Bladder microvascular endothelial cell (primary cell): Measurements from ENCODE around the gene STUB1. TPM values are rescaled to one million over a fixed set of nuclear protein-coding genes. Genes with fewer than 3 reads are reported as not detected.

Experiments
- total RNA-seq: library from RNA; depleted of rRNA; stranded (reverse); fragments of >200 nt; gene quantifications from 2 replicates; pipeline ENCODE4 v1.2.3, GENCODE V29; 2014

The STUB1 gene
- total RNA-seq, result 111 TPM in 2 replicates

DNA sequence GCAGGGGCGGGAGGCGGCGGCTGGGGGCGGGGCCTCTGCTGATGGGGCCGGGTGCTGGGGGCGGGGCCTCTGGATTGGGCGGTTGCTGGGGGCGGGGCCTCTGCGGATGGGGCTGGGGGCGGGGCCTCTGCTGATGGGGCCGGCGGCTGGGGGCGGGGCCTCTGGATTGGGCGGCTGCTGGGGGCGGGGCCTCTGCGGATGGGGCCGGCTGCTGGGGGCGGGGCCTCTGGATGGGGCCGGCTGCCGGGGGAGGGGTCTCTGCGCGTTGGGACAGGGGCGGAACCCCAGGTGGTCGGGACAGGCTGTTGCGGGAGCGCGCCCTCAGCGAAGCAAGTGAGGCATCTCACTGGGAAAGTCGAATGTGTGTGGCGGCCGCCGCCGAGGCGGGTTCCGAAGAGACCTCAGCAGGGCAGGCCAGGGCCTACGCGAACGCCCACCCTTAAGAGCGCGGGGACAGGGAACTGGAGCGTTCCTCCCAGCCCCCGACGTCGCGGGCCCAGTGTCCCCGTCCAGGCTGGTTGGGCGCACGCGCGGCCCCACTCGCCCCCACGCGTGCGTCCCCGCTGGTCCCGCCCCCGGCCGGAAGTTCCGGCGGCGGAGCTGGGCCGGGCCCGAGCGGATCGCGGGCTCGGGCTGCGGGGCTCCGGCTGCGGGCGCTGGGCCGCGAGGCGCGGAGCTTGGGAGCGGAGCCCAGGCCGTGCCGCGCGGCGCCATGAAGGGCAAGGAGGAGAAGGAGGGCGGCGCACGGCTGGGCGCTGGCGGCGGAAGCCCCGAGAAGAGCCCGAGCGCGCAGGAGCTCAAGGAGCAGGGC, at the start of gene STUB1:
STUB1 (plus strand) TSS at position 597 of the 811 bp plus-strand sequence; CDS start at position 713, 116 bp downstream.

DNA sequence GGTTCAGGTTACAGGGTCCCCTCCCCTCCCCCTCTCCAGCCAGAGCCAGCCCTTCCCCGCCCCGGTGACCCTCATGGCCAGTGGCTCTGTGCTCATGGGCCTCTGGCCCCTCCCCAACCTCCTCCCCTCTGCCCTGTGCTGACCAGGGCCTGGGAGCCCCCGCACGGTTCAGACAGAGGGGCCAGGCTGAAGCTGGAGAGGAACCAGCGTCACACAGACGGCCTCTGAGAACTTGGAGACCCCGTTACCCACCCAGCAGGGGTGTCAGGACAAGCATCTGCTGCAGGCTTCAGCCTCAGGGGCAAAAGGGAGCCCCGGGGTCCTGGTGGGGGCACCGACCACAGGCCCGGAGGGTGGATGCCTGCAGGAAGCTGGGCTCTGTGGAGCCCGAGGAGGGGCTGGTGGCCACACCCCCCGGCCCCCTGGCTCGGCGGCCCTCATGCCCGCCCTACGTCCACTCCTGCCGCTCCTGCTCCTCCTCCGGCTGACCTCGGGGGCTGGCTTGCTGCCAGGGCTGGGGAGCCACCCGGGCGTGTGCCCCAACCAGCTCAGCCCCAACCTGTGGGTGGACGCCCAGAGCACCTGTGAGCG, 49.3 kb upstream of the STUB1 start, which contains the start of gene WFIKKN1:
WFIKKN1 (plus strand) TSS at position 171 of the 591 bp plus-strand sequence; CDS start at position 440, 269 bp downstream.

DNA sequence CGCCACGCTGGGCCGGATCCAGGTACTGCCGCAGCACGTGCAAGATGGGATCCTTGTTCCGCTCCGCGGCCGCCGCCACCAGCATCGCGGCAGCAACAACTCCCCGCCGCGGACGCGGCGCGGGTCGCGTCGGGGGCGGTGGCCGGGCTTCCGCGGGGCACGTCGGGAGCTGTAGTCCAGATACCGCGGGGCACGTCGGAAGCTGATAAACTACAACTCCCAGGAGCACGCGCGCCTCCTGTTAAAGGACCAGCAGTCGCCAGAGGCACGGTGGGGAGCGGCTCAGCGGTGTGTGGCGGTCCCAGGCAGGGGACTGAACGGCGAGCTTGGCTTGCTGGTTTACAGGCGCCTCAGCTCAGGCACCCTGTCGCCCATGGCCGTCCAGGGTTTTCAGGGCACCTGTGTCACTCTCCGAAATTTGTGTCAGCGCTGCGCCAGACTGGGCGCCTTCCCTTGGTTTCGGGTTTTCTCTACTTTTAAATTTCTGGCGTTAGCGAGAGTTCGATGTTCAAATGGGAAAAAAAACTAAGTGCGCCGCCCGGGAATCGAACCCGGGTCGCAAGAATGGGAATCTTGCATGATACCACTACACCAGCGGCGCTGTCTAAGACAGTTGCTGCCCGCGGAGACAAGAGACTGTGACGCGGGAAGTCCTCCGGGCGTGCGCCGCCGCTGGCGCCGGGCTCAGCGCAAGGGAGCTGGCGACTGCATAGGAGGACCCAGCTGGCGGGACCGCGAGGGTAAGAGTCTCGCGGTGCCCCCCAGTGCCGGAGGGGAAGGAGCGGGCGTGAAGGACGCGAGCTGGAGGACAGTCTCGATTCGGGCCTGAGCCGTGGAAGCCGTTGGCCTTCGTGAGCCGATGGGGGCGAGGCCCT, 43.8 kb upstream of the STUB1 start, which contains the start of gene METTL26:
METTL26 (minus strand) TSS at position 100 of the 875 bp plus-strand sequence; CDS start at position 85, 15 bp downstream.

DNA sequence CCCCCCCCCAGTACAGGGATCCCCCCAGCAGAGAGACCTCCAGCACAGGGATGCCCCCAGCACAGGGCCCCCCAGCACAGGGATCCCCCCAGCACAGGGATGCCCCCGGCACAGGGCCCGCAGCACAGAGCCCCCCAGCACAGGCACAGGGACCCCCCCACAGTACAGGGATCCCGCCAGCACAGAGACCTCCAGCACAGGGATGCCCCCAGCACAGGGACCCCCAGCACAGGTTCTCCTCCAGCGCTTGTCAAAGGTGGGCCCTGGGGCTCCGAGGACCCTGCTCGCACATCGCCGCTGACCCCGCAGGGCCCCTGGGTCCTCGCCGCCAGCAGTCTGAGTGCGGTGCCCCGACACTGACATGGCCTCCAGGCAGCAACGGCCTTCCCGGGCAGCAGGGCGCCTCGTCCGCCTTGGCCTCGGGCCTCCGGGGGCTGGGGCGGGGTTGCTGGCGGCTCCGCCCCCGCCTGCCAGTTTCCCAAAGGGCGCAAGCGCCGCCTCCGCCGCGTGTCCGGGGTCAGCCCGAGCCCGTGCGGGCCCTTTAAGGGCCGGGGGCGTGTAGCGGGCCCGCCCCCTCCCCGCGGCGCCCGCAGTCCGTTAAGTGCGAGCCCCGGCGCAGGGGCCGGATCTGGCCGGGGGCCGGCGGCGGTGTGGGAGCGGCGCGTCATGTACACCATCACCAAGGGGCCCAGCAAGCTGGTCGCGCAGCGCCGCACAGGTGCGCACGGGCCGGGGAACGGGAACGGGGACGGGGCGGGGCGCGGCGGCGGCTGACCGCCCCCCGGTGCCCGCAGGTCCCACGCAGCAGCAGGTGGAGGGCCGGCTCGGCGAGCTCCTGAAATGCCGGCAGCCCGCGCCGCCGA, 38.7 kb upstream of the STUB1 start, which contains the start of gene MCRIP2:
MCRIP2 (plus strand) TSS at position 503 of the 863 bp plus-strand sequence; CDS start at position 667, 164 bp downstream.

DNA sequence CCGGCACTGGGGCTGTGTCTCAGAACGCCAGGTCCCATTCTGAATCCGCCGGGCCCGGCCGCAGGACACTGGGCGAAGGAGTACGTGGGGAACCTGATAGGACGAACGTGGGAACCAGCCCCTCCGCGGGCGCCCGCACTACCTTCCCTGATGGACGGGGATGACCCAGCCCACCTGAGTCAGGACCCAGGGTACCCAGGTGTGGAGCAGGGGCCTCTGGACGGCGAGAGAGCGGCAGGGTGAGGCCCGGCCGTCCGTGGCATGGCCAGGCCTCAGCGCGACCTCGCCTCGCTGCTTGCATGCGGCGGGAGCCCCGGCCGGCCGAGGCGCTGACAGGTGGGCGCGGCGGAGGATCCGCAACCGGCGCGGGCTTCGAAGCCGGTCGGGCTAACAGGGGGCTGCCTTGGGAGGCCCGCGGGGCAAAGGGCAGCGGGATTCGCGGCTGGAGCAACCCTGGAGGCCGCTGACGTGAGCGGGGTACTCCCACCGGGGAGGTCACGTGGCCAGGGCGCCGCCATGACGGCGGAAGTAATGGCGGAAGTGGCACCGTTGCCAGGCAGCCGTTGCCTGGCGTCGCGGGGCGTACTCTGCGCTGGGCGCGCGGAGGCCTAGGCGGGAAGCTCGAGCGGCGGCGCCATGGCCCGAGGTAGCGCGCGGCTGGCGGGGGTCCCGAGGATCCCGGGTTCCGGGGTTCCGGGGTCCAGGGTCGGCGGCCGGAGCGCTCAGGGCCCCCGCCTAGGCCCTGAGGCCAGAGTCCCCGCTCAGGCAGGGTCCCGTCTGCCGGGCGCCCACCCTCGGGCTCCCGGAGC, 31.2 kb upstream of the STUB1 start, which contains the start of gene WDR90:
WDR90 (plus strand) TSS at position 585 of the 809 bp plus-strand sequence; CDS start at position 637, 52 bp downstream.

DNA sequence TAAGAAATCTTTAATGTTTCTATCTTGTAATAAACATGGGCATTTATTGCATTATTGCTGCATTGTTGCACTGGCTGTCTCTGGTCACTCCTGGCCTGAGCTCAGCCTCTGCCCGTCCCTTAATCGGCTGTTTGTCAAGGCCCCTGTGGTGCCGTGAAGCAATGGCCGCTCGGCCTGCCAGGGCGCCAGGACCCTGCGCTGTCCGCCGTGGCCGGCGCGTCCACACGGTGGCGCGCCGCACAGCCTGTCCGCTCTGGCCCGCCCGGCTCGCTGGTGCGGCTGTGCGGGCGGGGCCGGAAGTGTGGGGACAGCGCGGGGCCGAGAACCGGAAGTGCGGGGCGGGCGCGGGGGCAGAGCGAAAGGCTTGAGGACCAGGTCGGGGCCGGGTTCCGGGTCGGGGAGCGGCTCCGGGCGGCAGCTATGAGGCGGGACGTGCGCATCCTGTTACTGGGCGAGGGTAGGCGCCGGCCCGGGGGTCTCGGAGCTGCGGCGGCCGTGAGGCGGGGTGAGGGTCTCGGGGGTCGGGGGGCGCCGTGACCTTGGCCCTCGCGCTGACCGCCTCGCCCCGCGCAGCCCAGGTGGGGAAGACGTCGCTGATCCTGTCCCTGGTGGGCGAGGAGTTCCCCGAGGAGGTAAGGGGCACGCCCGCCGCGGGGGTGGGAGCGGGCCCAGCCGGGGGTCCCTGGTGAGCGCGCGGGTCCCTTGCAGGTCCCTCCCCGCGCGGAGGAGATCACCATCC, 12.3 kb upstream of the STUB1 start, which contains the start of gene RHOT2:
RHOT2 (plus strand) TSS at position 353 of the 739 bp plus-strand sequence; CDS start at position 421, 68 bp downstream.

DNA sequence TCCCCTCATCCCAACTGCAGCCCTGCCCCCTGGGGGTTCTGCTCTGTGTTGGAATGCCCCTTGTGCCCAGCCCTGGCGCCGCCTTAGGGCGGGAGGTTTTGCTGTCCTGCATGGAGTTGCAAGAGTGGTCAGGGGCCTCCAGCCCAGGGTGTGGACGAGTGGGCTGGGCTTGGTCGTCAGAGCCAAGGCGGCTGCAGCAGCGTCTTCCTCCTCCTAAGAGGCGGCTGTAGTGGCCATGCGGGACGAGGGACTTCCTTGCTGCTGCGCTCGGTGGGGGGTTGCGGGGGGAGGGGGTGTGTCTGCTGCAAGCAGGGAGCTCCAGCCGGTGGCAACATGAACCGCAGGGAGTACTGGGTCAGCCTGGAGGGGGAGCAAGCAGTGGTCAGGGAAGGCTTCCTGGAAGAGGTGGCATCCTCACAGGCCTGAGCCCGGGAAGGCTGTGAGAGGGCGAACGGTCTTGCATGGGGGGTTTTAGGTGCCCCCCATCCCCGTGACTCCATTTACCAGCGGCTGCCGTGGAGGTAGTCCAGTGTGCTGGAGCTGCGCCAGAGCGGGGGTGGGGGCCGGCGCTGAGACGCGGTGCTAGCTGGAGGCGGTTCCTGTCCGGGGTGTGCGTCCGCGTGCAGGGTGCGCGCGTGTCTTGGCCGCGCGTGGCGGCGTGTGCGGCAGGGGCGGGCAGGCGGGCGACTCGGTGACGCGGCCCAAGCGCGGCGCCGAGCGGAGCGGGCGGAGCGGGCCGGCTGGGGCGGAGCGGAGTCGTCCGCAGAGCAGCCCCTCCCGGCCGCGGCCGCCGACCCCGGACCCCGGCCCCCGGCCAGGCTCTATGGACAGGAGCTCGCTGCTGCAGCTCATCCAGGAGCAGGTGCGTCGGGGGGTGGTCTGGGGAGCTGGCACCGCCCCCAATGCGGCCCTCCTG, 5.0 kb upstream of the STUB1 start, which contains the start of gene RHBDL1:
RHBDL1 (plus strand) TSS at position 704 of the 916 bp plus-strand sequence; CDS start at position 824, 120 bp downstream.

DNA sequence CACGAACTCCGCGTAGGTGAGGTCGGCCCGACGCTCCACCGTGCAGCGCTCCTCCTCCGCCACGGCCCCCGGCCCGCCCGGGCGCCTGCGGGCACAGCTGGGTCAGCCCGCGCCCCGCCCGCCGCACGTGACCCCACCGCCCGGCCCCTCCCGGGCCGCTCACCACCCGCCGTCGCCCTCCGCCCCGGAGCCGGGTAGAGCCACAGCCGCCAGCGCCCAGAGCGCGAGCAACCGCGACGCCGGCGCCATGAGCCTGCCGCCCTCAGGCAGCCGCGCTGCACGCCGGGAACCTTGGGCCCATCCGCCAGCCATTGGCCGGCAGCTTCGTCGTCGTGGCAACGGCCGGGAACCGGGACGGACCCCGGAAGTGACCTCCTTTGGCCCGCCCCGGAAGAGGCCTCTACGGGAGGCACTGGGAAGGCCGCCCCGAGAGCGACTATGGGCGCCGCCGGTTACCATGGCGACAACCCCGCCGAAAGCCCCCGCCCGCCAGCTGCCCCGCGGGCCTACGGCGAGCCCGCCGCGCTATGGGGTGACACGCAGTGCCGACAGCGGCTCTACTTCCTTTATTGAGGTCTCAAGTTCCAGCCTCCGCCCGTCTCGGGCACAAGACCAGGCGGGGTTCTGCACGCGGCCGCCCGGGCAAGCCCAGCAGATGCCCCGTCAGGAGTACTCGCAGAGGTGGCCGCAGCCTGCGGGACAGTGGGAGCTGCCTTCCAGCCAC, 4.0 kb downstream of the STUB1 start, which contains the start of gene JMJD8:
JMJD8 (minus strand) TSS at position 264 of the 724 bp plus-strand sequence; CDS start at position 249, 15 bp downstream.

DNA sequence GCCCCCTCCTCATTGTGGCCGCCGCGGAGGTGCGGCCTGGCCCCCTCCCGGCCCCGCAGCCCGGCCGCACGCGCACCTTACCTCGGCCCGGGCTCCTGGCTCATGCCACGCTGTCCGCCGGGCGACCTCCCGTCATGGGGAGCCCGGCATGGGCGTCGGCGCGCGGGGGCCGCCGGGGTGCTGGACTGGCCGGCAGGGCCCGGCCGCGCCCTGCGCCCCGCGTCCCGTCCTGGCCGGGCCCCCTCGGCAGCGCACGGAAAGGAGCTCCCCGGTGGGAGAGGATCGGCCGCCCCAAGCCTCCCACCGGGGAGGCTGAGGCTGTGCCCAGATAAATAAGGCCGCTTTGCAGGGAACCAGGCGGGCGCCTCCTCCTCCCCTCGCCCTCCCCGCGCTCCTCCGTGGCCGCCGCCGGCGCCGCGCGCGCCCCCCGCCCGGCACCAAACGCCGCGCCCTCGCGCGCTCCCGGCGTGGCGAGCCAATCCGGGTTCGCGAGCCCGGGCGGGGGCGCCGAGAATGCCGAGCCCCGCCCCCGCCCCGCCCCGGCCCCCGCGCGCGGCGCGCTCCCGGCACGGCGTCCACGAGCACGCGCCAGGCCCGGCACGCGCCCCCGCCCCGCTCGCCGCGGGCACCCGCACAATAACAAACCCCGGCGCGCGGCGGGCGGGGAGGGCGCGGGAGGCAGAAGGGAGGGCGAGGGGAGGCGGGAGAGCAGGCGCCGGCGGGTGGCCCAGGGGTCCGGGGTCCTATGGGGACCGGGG, 25.4 kb downstream of the STUB1 start, which contains the start of gene FBXL16:
FBXL16 (minus strand) TSS at position 371 of the 758 bp plus-strand sequence. CDS start 8,396 bp downstream, outside the sequence.

DNA sequence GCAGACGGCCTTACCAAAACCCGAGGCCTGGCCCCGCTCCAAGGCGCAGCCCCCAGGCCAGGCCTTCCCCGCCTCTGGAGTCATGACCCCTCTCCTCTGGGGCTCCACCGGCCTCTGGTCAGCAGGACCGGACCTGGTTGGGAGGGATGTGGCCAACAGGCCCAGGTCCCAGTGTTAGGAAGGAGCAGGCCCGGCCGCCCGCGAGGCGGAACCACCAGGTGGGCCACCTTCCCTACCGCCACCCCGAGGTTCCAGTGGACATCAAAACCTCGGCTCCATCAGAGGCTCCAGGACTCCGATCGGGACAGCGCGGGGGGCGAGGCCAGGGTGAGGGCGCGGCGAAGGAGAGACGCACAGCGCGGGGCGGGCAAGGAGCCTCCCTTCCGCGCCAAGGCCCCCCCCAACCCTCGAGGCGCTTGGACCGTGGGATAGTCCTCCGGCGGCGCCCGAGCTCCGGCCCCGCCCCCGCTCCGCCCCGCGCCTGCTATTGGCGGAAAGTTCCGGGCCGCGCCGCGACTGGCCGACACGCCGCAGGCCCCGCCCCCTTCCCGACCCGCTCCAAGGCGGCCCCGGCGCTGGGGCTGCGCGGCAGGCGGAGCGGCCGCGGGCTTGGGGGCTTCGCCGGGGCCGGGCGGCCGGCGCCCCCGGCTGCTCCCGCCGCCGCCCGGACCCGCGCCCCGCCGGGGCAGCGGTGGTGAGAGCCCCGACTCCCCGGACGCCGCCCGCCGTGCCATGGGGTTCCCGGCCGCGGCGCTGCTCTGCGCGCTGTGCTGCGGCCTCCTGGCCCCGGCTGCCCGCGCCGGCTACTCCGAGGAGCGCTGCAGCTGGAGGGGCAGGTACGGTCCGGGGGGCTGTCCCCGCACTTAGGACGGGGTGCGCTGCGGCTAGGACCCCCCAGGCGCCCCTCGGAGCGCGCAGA, 34.6 kb downstream of the STUB1 start, which contains the start of gene METRN:
METRN (plus strand) TSS at position 561 of the 919 bp plus-strand sequence; CDS start at position 733, 172 bp downstream.

DNA sequence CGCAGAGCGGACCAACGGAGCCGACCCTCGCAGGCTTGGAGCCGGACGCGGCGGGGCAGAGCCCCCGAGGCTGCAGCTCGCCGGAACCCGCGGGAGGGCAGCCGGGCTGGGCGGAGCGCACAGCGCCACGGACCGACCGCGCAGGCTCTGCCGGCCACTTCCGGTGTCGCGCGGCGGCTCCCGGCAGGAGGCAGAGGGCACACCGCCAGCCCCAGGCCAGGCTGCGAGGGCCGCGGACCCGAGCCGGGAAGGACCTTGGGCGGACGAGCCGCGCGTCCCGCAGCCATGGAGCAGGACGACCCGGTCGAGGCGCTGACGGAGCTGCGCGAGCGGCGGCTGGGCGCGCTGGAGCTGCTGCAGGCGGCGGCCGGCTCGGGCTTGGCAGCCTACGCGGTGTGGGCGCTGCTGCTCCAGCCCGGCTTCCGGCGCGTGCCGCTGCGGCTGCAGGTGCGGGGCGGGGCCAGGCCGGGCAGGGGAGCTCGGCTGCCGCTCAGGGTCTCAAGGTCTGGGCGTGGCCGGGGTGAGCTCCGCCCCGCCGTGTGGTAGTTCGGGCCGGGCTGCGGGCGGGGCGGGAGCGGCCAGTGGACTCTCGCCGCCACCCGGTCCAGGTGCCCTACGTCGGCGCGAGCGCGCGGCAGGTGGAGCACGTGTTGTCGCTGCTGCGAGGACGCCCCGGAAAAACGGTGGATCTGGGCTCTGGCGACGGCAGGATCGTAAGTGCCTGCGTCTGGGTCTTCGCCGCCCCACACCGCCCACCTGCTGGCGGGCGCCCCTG, 41.0 kb downstream of the STUB1 start, which contains the start of gene ANTKMT:
ANTKMT (plus strand) TSS at position 157 of the 775 bp plus-strand sequence; CDS start at position 286, 129 bp downstream.

DNA sequence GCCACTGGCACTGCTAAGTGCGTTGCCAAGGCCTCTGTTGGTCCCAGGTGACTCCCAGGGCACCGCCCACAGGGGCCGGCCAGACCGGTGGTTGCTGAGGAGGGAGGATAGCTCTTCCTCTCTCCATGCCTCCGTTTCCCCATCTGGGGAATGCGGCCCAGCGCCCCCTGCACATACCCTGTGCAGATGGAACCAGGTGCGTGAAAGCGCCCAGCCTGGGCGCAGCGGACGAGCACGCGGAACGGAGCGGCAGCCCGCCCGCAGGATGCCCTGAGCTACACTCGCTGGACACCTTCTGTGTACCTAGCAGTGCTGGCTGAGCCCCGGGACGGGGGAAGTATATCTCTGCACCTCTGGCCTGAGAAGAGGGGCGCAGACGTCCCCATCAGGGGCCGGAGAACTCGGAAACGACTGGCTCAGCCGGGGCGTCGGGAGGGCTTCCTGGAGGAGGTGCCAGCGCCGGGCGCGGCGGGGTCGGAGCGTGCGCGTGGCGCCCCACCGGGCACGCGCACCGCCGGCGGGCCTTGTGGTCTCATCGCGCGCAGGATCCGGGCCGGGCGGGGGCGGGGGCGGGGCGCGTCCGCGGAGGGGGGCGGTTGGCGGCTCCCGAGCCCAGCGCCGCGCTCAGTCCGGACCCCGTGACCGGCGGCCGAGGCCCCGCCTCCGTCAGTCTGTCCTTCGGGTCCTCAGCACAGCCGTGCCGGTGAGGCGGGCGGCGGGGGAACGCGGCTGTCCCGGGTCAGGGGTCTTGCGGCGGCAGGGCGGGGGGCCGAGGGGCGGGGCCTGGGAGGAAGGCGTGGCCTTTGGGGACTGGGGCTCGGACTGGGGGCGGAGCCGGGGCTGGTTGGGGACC, 46.5 kb downstream of the STUB1 start, which contains the start of the genes CCDC78 and HAGHL:
CCDC78 (minus strand) TSS at position 6 of the 853 bp plus-strand sequence. CDS start 76 bp downstream, outside the sequence.
HAGHL (plus strand) TSS at position 669 of the 853 bp plus-strand sequence. CDS start 404 bp downstream, outside the sequence.

